Measurements from ENCODE around the gene KCNJ12.
"Not testable (repeated sequence)": the region's sequence is repeated elsewhere in the genome, so short reads cannot be mapped to it uniquely, and the experiment has no call there.

Gene KCNJ12

DNA sequence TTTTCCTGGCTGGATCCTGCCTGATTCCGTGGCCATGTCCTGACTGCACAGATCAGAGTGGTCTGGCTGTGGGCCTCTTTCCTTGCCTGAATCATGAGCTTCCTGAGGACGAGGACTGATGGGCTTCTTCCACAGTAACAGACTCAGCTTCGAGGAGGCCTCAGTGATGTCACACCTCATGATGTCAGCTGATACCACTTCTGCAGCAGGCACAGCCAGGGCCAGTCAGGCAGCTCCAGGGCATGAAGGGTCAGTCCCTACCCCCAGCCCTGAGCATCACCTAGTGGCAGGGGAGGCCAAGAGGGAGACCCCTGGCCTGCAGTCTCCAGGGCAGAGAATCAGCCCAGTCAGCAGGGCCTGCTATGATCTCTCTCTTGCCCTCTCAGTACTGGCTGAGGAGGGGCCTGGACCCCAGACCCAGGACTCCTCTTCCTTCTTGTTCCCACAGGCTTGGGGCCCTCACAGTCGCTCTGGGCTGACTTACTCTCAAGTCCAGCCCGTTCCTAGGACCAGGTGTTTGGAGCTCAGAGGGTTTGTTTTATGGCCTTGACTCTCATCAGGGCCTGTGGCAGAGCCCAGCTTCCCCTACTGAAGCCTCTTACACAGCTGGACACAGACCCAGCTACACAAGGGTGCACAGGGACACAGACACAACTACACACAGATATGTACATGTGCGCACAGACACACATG lies 26.7 kb upstream of the KCNJ12 start:
- DNase-seq, result not testable (repeated sequence)

- not testable (repeated sequence) for DNase-seq
These were observed 25.7 kb upstream of the KCNJ12 start for GRCh38 chr17:21350495-21350894.

DNA sequence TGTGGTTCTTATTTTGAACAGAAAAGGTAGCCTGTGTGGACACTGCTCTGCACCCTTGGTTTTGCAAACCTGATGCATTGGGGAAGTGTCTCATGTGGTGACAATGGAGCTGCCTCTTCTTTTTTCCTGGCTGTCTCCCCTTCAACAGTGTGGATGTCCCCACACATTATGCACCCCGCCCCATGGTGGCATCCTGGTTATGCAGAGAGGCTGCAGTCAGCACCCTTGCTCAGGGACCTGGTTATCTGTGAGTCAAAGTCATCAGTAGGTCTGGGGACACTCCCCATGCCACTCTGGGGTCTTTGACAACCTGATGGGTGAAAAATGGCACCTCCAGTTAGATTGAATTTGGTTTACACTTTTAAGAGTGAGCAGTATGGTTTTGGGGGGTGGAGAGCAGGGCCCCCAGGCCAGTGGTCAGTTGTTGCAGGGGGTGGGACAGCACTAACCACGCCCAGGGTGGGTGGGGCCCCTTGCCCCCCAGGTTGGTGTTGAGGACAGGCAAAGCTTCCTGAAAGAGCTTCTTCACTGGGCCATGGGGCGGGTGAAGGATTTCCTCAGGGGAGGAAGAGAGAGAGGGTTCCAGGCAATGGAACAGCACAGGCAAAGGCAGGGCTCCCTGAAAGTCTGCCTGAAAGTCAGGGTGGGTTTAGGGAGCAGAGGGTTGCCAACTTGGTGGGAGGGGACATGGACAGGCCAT lies 24.6 kb upstream of the KCNJ12 start:
- DNase-seq, result no peak

DNA sequence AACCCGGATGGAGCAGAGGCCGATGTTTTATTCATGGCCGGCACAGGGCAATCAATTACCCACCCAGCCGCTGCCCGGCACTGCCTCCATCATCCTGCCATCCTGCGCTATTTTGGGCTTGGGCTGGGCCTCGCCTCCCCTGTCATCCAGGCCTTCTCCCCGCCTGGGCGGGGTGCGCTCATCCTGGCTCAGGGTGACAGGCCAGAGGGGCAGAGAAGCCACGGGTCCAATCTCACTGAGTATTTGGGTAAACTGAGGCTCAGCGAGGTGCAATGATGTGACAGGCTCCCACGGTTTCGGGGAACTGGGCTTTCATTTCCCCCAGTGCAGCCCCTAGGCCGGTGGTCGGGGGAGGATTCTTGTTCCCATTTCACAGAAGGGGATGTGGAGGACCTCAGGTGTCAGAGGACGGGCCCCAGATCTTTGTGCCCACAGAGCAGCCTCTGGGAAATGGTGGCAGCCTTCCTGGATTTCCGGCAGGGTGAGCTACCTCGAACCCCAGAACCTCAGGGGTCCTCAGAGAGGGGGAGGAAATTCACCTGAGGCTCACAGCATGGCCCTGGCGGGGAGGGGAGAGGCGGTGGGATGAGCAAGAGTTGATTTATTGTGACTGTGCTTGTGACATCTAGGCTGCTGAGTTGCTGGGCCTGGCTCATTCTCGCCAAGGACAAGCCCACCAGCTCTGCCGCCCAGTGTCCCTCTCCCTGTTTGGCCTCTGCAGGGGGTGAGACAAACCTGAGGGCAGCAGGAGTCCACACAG lies 23.8 kb upstream of the KCNJ12 start:
- no peak for DNase-seq

- DNase-seq, result no peak
These were observed 23.2 kb upstream of the KCNJ12 start for GRCh38 chr17:21352981-21353265.

DNA sequence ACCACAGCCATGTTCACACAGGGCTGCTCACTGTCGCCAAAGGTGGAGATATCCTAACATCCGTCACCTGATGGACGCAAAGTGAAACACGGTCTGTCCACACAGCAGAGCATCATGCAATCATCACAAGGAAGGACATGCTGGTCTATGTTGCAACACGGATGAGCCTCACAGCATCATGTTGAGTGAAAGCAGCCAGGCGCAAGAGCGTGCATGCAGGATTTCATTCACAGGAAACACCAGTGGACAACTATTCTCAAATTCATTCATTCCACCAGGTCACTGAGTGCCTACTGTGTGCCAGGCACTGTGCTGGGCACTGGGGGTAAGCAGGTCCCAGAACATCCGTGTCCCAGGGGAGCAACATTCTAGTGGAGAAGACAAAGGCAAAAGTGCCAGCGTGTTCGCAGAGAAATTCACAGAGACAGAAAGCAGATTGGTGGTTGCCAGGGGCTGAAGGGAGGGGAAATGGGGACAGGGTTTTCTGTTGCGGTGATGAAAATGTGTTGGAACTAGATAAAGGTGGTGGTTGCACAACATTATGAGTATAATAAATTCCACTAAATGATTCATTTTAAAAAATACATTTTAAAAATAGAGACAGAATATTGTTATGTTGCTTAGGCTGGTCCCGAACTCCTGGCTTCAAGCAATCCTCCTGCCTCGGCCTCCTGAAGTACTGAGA lies 22.7 kb upstream of the KCNJ12 start:
- no peak for DNase-seq

GRCh38 chr17:21354796-21355385 lies 21.3 kb upstream of the KCNJ12 start:
- DNase-seq, result no peak

GRCh38 chr17:21355586-21355985 lies 20.6 kb upstream of the KCNJ12 start:
- DNase-seq, result no peak

GRCh38 chr17:21356537-21357127 lies 19.5 kb upstream of the KCNJ12 start:
- DNase-seq, result no peak

DNA sequence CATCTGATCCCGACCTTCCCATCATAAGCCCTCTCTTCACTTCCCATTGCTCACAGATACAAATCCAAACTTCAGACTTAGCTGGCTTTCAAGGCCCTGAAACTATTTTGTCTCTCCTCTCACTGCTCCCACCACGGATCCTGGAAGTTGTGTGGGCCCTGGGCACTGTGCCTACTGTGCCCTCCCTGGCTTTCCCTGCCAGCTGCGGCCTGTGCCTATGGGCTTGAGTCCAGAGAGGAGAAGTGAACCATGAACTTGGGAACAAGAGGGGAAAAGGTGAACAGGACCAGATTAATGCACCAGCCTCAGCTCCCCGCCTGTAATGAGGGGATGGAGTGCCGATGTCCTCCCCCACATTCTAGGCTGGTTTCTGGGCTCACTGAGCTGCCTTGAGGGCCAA lies 18.9 kb upstream of the KCNJ12 start:
- DNase-seq, result no peak

DNA sequence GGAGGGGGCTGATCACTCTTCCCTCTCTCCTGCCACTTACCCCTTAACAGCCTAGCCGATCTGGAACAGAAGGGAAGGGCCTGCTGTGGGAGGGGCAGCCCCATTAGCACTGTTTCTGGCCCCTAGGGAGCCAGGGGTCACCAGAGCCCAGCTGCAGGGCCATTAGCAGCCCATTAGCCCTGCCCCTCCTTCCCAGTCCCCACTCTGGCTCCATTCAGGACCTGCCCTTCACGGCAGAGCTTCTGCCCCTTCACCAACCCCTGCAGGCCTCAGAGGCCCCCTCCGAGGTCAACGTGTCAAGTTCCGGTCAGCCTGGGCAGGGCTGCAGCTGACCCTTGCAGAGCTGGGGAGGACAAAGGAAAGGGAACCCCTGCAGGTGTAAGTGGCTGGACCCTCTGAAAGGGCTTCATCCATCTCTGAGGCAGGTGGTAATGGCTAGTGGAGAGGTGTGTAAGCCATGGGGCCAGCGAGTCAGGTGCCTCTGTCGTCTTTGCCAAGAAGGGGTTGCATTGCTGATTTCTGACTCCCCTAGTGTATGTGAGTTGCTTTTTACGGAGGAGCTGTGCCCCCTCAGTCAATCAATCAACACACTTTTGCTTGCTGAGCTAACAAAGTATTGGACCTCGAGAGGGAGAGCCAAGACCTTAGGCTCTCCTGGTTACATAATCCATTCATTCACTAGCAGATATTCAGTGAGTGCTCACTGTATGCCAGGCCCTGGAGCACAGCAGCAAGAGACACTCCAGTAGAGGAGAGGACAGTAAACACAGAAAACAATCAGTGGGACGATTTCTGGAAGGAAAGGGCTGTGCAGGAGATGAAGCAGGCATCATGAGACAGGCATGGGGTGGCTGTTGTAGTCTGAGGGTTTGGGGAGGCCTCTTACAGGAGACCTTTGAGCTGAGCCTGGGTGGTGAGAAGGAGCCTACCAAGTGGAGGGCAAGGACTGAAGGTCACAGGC lies 18.2 kb upstream of the KCNJ12 start:
- no peak for DNase-seq

DNA sequence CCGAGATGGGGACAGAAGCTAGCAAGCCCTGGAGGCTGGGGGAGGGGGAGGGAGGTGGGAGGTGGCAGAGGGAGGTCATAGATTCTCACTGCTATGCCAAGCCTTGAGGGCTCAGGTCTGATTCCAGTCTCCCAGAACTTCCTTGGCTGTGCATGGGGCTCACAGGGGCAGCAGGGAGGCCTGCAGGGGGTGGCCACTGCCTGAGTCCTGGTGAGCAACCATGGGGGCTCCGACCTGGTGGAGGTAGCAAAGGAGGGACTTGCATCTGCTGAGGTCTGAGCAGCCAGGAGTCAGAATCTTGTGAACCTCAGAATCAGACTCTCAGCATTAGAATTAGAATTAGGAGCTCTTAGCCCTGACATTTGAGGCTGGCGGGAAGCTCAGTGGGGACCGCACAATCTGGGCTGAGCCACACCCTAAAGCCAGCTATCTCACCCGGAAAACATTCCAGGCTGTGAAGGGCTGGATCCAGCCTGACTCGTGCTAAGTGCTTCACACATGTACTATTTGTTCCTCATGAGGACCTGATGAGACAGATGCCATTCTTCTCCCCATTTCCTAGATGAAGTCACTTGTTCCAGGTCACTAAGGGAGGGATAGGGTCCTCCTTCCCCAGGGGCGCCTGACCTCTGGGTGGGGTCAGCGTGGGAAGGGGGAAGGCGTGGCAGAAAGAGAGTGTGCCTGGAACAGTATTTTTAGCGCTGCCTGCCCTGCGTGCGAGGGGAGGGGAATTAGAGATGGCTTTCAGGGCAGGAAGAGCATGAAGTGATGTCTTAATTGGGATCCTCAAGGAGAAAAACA lies 17.3 kb upstream of the KCNJ12 start:
- no peak for DNase-seq

DNA sequence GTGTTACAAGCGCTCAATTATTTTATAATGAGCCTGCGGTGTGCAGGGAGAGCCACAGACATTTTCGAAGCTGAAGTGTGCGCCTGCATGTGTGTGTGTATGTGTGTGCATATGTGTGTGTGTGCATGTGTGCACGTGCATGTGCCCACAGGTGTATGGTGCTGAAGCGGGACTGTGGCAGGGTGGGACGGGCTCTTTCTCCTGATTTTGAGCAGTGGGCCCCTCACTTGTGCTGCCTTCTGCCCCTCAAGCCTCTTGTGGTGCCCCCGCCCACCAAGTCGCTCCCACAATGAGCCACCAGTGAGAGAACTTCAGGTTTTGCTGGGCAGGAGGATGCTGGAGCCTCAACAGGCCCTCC lies 16.7 kb upstream of the KCNJ12 start:
- DNase-seq, result no peak

GRCh38 chr17:21360048-21360447 lies 16.1 kb upstream of the KCNJ12 start:
- DNase-seq, result no peak

DNA sequence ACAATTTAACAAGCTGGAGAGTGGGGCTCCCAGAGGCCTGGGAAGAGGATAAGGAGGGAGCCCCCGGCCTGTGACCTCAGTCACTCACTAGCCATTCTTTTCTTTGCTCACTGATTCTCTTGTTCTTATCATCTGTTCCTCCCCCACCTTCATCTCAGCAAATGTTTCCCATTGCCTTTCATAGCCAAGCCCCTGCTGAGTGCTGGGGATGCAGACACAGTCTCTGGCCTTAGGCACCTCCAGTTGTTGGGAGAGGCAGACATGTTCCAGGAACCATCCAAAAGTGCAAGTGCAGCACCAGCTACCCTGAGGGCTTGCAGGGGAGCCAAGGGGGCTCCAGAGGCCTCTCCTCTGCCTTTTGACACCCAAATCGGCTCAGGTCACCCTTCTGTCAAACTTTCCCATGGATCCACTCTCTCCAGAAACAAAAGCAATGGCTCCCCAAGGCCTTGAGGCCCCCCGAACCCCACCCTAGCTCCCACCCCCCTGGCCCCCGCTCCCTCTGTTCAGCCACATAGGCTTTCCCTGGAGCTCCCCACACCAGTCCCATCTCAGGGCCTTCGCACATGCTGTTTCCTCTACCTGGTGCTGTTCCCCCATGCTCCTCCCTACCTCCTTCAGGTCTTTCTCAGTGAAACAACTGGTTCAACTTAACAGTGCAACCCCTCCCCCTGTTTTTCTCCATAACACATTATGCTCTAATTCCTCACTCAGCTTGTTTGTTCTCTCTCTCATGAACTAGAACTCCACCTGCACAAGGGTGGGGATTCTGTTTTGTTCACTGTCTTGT lies 14.9 kb upstream of the KCNJ12 start:
- no peak for DNase-seq

- no peak for DNase-seq
These were observed 13.7 kb upstream of the KCNJ12 start for GRCh38 chr17:21362331-21362931.

- no peak for DNase-seq
These were observed 12.1 kb upstream of the KCNJ12 start for GRCh38 chr17:21363776-21364642.

GRCh38 chr17:21365016-21365415 lies 11.1 kb upstream of the KCNJ12 start:
- no peak for DNase-seq

All from CD4-positive, alpha-beta T cell treated with Interleukin-17A for 1 hour (primary cell).